GM19025 (cell line): Measurements from ENCODE around the gene HEXD.
"Not testable (repeated sequence)": the region's sequence is repeated elsewhere in the genome, so short reads cannot be mapped to it uniquely, and the experiment has no call there.

Experiments
- ATAC-seq: cut with Tn5 transposase; IDR thresholded peaks from one replicate; pipeline ENCODE4 v1.9.1; 2021; ENCODE audit warnings: mild to moderate bottlenecking, low read depth, moderate library complexity; ENCODE audit not compliant: unreplicated experiment

The HEXD gene

GRCh38 chr17:82450357-82451106 lies 32.4 kb downstream of the HEXD start, which contains the start of gene CYBC1:
Gene CYBC1 (minus strand): TSS chr17:82450752. CDS start chr17:82449254, 1,498 bp downstream.
- peak; percentile 61 for ATAC-seq

- no peak for ATAC-seq
Measured at GRCh38 chr17:82452162-82452561, 34.0 kb downstream of the HEXD start.

GRCh38 chr17:82453151-82453550 lies 35.0 kb downstream of the HEXD start:
- not testable (repeated sequence) for ATAC-seq

GRCh38 chr17:82453706-82454105 lies 35.6 kb downstream of the HEXD start:
- not testable (repeated sequence) for ATAC-seq

GRCh38 chr17:82457073-82457928 lies 39.2 kb downstream of the HEXD start:
- ATAC-seq: no peak

GRCh38 chr17:82457929-82458178 lies 39.7 kb downstream of the HEXD start:
- ATAC-seq: no peak

GRCh38 chr17:82458179-82458884 lies 40.2 kb downstream of the HEXD start, which contains the start of gene NARF:
Gene NARF (plus strand): TSS chr17:82458741. CDS start chr17:82458804, 63 bp downstream.
- ATAC-seq: peak; percentile 94

GRCh38 chr17:82458885-82459424 lies 40.8 kb downstream of the HEXD start:
- ATAC-seq: no peak

- not testable (repeated sequence) for ATAC-seq
Measured at GRCh38 chr17:82459936-82460335, 41.8 kb downstream of the HEXD start.

GRCh38 chr17:82461827-82462524 lies 43.8 kb downstream of the HEXD start:
- ATAC-seq: no peak

GRCh38 chr17:82463391-82463790 lies 45.2 kb downstream of the HEXD start:
- ATAC-seq: no peak

- no peak for ATAC-seq
Measured at GRCh38 chr17:82463925-82464566, 45.9 kb downstream of the HEXD start.

- ATAC-seq: no peak
Measured at GRCh38 chr17:82464567-82464929, 46.4 kb downstream of the HEXD start.

GRCh38 chr17:82465023-82465603 lies 47.0 kb downstream of the HEXD start:
- ATAC-seq: no peak

- ATAC-seq: no peak
Measured at GRCh38 chr17:82468692-82469091, 50.5 kb downstream of the HEXD start.

GRCh38 chr17:82470065-82470464 lies 51.9 kb downstream of the HEXD start:
- ATAC-seq: no peak

GRCh38 chr17:82474223-82475010 lies 56.3 kb downstream of the HEXD start:
- no peak for ATAC-seq

- ATAC-seq: no peak
Measured at GRCh38 chr17:82475458-82475857, 57.3 kb downstream of the HEXD start.

- no peak for ATAC-seq
Measured at GRCh38 chr17:82477934-82478333, 59.8 kb downstream of the HEXD start.
